Muscle of leg (tissue), 11 donors: Measurements from ENCODE around the gene SFPQ. TPM values are rescaled to one million over a fixed set of nuclear protein-coding genes. Genes with fewer than 3 reads are reported as not detected.

ENCODE experiments used
- DNase-seq: peaks from one replicate; pipeline ENCODE4 v3.0.0; 2013
- H3K27ac ChIP-seq: one replicate; pipeline ENCODE4 v1.5.1; 2013; ENCODE audit warnings: mild to moderate bottlenecking, low read length, control low read depth
- H3K27me3 ChIP-seq: one replicate; pipeline ENCODE4 v1.6.1; 2013; ENCODE audit warnings: low read length; ENCODE audit not compliant: control insufficient read depth, insufficient read depth
- H3K36me3 ChIP-seq: one replicate; pipeline ENCODE4 v1.6.1; 2013; ENCODE audit warnings: low read length; ENCODE audit not compliant: control insufficient read depth, insufficient read depth
- H3K4me1 ChIP-seq: one replicate; pipeline ENCODE4 v1.6.1; 2013; ENCODE audit warnings: low read length; ENCODE audit not compliant: control insufficient read depth, insufficient read depth
- H3K4me3 ChIP-seq: one replicate; pipeline ENCODE4 v1.5.1; 2013; ENCODE audit warnings: low read length, control low read depth
- H3K9me3 ChIP-seq: replicated peaks from 2 replicates; pipeline ENCODE4 v1.6.1; 2013; ENCODE audit warnings: low read depth, low read length; ENCODE audit not compliant: control insufficient read depth
- WGBS: methylation state at CpG from one replicate; pipeline ENCODE4 v1.1.5; 2013; ENCODE audit warnings: missing lambda C conversion rate; ENCODE audit not compliant: insufficient coverage; 5-methylcytosine and 5-hydroxymethylcytosine counted together
- polyA plus RNA-seq, 8 donors: library from polyadenylated mRNA; unstranded; fragments of 120-200 nt; gene quantifications; one replicate each; pipeline versions ENCODE4 v1.2.1 to v1.2.3, GENCODE V29; 2013; ENCODE audit warnings: inconsistent platforms in 1 of 8, low replicate concordance in 1 of 8; ENCODE audit not compliant: insufficient read length in 8 of 8, insufficient read depth in 1 of 8
- total RNA-seq: library from RNA; stranded (reverse); fragments of 120-200 nt; gene quantifications from one replicate; pipeline ENCODE4 v1.2.4, GENCODE V29; 2013

Gene SFPQ
- total and polyA plus RNA-seq, 9 donors, result 201 to 424 (median 301) TPM

- peak; percentile 88 for DNase-seq
- Histone ChIP-seq H3K4me1 (peaks cover 4% of the 10 kb centered on the region), H3K4me3 (no peak overlapping the region), H3K9me3 (no peaks in the 10 kb centered on the region), H3K27me3 (no peaks in the 10 kb centered on the region), H3K27ac (no peak overlapping the region), H3K36me3 (no peaks in the 10 kb centered on the region)
- WGBS, result 6% methylated on average over 2 of the region's 6 CpGs
Observed at GRCh38 chr1:35222322-35223083, 29.6 kb upstream of the SFPQ start.

DNA sequence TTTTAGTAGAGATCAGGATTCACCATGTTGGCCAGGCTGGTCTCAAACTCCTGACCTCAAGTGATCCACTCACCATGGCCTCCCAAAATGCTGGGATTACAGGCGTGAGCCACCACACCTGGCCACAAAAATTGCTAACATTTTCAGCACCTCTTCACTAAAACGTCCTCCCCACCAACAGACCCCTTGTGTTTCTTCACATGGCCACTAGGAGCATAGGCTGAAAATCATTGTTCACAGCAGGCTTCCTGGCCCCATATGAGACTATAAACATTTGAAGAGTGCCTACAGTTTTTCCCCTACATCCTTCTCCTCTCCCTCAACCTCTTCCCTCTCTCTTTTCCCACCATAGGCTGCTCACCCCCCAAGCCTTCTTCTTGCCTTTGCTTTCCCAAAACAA is 28.0 kb upstream of the SFPQ start:
- no peak for DNase-seq
- peaks cover 4% of the 10 kb centered on the region for H3K4me1 ChIP-seq
- WGBS, result 43% methylated on average over 2 of the region's 2 CpGs

DNA sequence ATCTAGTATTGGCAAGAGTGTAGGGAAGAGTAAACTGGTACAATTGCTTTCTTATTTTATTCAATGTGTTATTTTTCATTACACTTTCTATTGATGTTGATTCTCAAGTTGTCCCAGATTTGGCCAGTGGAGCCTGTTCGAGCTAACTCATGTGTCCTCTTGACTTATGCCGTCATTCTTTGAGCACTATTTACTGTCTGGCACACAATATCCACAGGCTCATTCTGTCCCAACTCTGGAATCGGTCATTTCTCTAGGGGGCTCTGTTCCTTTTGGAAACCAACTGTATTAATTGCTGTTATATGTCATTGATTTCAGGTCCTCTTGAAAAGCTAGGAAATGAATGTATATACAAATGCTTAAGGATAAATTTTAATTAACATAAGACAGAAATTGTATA is 22.4 kb upstream of the SFPQ start:
- Histone ChIP-seq H3K4me3 (no peak overlapping the region), H3K9me3 (no peaks in the 10 kb centered on the region), H3K27ac (no peak overlapping the region), H3K4me1 (peaks cover 6% of the 10 kb centered on the region), H3K27me3 (no peaks in the 10 kb centered on the region), H3K36me3 (no peaks in the 10 kb centered on the region)
- WGBS, result 0% methylated on average over 1 of the region's 3 CpGs
- DNase-seq, result peak; percentile 81

More for the DNA sequence above, 28.0 kb upstream of the SFPQ start:
- H3K27ac ChIP-seq, result no peak overlapping the region
- H3K36me3 ChIP-seq, result no peaks in the 10 kb centered on the region
- no peak overlapping the region for H3K4me3 ChIP-seq
- H3K27me3 ChIP-seq, result no peaks in the 10 kb centered on the region
- no peaks in the 10 kb centered on the region for H3K9me3 ChIP-seq

GRCh38 chr1:35211120-35211414 is 18.1 kb upstream of the SFPQ start:
- peak; percentile 61 for DNase-seq
- WGBS, result 0% methylated on average over 1 of the region's 1 CpG
- no peaks in the 10 kb centered on the region for H3K9me3 ChIP-seq

GRCh38 chr1:35210321-35211119 is 17.6 kb upstream of the SFPQ start:
- no peaks in the 10 kb centered on the region for H3K27me3 ChIP-seq
- no peaks in the 10 kb centered on the region for H3K9me3 ChIP-seq
- H3K27ac ChIP-seq, result no peak overlapping the region
- H3K36me3 ChIP-seq, result no peaks in the 10 kb centered on the region
- peaks cover 8% of the 10 kb centered on the region for H3K4me1 ChIP-seq
- peak; percentile 61 for DNase-seq
- no peak overlapping the region for H3K4me3 ChIP-seq
- WGBS, result 17% methylated on average over 11 of the region's 16 CpGs

More at GRCh38 chr1:35211120-35211414, 18.1 kb upstream of the SFPQ start:
- Histone ChIP-seq H3K27me3 (no peaks in the 10 kb centered on the region), H3K36me3 (no peaks in the 10 kb centered on the region), H3K27ac (no peak overlapping the region), H3K4me1 (peaks cover 8% of the 10 kb centered on the region), H3K4me3 (no peak overlapping the region)

DNA sequence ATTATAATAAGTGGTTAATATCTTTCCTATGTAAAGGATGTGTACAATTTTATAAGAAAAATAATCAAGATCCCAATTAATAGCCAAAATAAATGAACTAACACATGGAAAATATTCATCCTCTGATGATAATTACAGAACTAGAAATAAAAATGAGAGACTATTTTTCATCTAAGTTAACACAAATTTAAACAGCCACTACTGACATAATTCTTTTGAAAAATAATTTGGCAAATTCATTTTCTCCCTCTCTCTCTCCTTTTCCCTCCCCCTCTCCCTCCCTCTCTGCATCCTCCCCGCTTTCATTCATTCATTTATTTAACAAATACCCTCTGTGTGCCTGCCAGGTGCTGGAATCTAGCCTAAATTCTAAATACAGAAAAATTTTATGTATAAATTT is 10.3 kb upstream of the SFPQ start:
- 60% methylated on average over 1 of the region's 1 CpG for whole genome bisulfite sequencing
- Histone ChIP-seq H3K36me3 (no peaks in the 10 kb centered on the region), H3K9me3 (no peaks in the 10 kb centered on the region), H3K27me3 (no peaks in the 10 kb centered on the region), H3K27ac (no peak overlapping the region), H3K4me1 (peaks cover 2% of the 10 kb centered on the region), H3K4me3 (no peak overlapping the region)
- DNase-seq, result no peak

GRCh38 chr1:35202048-35202719 is 9.2 kb upstream of the SFPQ start:
- no CpG with 5 or more reads among the region's 6 CpGs for WGBS
- peak; percentile 90 for DNase-seq
- no peaks in the 10 kb centered on the region for H3K27me3 ChIP-seq
- no peaks in the 10 kb centered on the region for H3K36me3 ChIP-seq
- no peaks in the 10 kb centered on the region for H3K9me3 ChIP-seq
- no peak overlapping the region for H3K4me3 ChIP-seq
- H3K27ac ChIP-seq, result no peak overlapping the region
- peaks cover 2% of the 10 kb centered on the region for H3K4me1 ChIP-seq

GRCh38 chr1:35201631-35202030 is 8.7 kb upstream of the SFPQ start:
- Histone ChIP-seq H3K4me3 (no peak overlapping the region), H3K36me3 (no peaks in the 10 kb centered on the region), H3K27me3 (no peaks in the 10 kb centered on the region), H3K27ac (no peak overlapping the region), H3K4me1 (peaks cover 2% of the 10 kb centered on the region), H3K9me3 (no peaks in the 10 kb centered on the region)
- no CpG with 5 or more reads among the region's 2 CpGs for whole genome bisulfite sequencing
- DNase-seq, result no peak

DNA sequence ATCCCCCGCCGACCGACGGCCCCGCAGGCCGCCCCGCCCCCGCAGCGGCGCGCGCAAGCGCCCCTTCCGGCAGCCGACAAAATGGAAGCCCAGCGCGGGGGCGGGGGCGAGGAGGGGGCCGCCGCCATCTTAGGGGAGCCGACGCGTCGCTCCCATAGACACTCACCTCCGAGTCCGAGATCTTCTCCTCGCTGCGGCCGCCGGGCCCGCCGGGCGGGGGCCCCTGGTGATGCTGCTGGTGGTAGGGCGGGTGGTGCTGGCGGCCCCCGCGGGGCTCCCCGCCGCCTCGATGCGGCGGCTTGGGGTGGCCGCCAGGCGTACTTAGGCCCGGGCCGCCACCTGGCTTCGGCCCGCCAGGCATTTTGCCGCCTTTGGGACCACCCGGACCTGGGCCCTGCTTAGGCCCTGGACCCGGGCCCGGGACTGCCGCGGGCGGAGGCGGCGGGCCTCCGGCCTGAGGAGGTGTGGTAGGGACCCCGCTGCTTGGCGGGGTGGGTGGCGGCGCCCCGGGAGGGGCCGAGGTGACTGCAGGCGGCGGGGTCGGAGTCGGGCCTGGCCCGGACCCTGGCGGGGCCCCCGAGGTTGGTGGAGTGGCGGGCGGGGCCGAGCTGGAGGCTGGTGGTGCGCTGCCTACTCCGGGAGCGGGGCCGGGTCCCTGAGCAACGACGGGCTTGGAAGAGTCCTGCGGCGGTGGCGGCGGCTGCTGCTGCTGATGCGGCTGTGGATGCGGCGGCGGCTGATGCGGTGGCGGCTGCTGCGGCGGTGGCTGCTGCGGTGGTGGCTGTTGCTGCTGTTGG is 691 bp downstream of the SFPQ start:
- Histone ChIP-seq H3K27me3 (no peaks in the 10 kb centered on the region), H3K27ac (peak overlapping the region; percentile 99), H3K4me1 (peaks cover 12% of the 10 kb centered on the region), H3K4me3 (peak overlapping the region; percentile 97), H3K36me3 (peaks cover 40% of the 10 kb centered on the region), H3K9me3 (no peaks in the 10 kb centered on the region)
- DNase-seq, result peak; percentile 95
- 1% methylated on average over 79 of the region's 94 CpGs for WGBS
